Liver (tissue), 9 donors: Measurements from ENCODE around the gene PTPRD. TPM values are rescaled to one million over a fixed set of nuclear protein-coding genes. Genes with fewer than 3 reads are reported as not detected.

ENCODE experiments used
- DNase-seq: peaks from one replicate; pipeline ENCODE4 v3.0.0-alpha.2; 2017; ENCODE audit warnings: low spot score
- H3K27ac ChIP-seq, 2 donors: one replicate each; pipeline ENCODE4 v1.7.0; 2013; ENCODE audit warnings: inconsistent platforms in 2 of 2, low read length in 2 of 2, control low read depth in 1 of 2, low read depth in 1 of 2, mild to moderate bottlenecking in 1 of 2
- H3K27me3 ChIP-seq, 4 donors: one replicate each; pipeline versions ENCODE4 v1.6.1 to v1.7.0; 2013; ENCODE audit warnings: low read length in 3 of 4, inconsistent platforms in 1 of 4, mild to moderate bottlenecking in 1 of 4, moderate library complexity in 1 of 4; ENCODE audit not compliant: control insufficient read depth in 4 of 4, insufficient read depth in 4 of 4
- H3K36me3 ChIP-seq, 4 donors: one replicate each; pipeline versions ENCODE4 v1.6.1 to v1.7.0; 2013; ENCODE audit warnings: low read length in 3 of 4, mild to moderate bottlenecking in 3 of 4, low read depth in 1 of 4, moderate library complexity in 1 of 4; ENCODE audit not compliant: control insufficient read depth in 4 of 4, insufficient read depth in 3 of 4
- H3K4me1 ChIP-seq, 4 donors: one replicate each; pipeline versions ENCODE4 v1.6.1 to v1.7.0; 2013; ENCODE audit warnings: low read length in 3 of 4, mild to moderate bottlenecking in 3 of 4, moderate library complexity in 1 of 4; ENCODE audit not compliant: control insufficient read depth in 4 of 4, insufficient read depth in 4 of 4
- H3K4me3 ChIP-seq, 3 donors: one replicate each; pipeline versions ENCODE4 v1.6.1 to v1.7.0; 2013; ENCODE audit warnings: low read length in 3 of 3, control low read depth in 1 of 3, low read depth in 1 of 3, mild to moderate bottlenecking in 1 of 3
- H3K9ac ChIP-seq, 2 donors: one replicate each; pipeline ENCODE4 v1.7.0; 2013; ENCODE audit warnings: low read length in 2 of 2, mild to moderate bottlenecking in 2 of 2, moderate library complexity in 2 of 2, control low read depth in 1 of 2, low read depth in 1 of 2
- H3K9me3 ChIP-seq, 4 donors: one replicate each; pipeline versions ENCODE4 v1.6.1 to v1.7.0; 2013; ENCODE audit warnings: low read length in 3 of 4; ENCODE audit not compliant: control insufficient read depth in 4 of 4
- EGR1 ChIP-seq, 2 donors: IDR thresholded peaks; 2 replicates each; pipeline ENCODE4 v1.6.1; 2016 to 2018; ENCODE audit warnings: antibody characterized with exemption in 2 of 2, low read depth in 2 of 2
- FOXA1 ChIP-seq: IDR thresholded peaks from 2 replicates; pipeline ENCODE4 v1.6.1; 2016; ENCODE audit warnings: antibody characterized with exemption
- FOXA2 ChIP-seq: IDR thresholded peaks from 2 replicates; pipeline ENCODE4 v1.6.1; 2016; ENCODE audit warnings: antibody characterized with exemption
- GABPA ChIP-seq, 2 donors: IDR thresholded peaks in 1 of 2; conservative IDR thresholded peaks in 1 of 2; 2 replicates each; pipeline ENCODE4 v1.6.1; 2016; ENCODE audit warnings: antibody characterized with exemption in 2 of 2, mild to moderate bottlenecking in 1 of 2, moderate library complexity in 1 of 2
- HNF4A ChIP-seq, 2 donors: conservative IDR thresholded peaks; 2 replicates each; pipeline ENCODE4 v1.6.1; 2016; ENCODE audit warnings: antibody characterized with exemption in 2 of 2, mild to moderate bottlenecking in 2 of 2
- HNF4G ChIP-seq: IDR thresholded peaks from 2 replicates; pipeline ENCODE4 v1.6.1; 2016; ENCODE audit warnings: antibody characterized with exemption
- JUND ChIP-seq, 2 donors: IDR thresholded peaks; 2 replicates each; pipeline ENCODE4 v1.6.1; 2016; ENCODE audit warnings: antibody characterized with exemption in 2 of 2
- NR2F2 ChIP-seq: IDR thresholded peaks from 2 replicates; pipeline ENCODE4 v1.6.1; 2016; ENCODE audit warnings: antibody characterized with exemption
- RAD21 ChIP-seq, 2 donors: IDR thresholded peaks; 2 replicates each; pipeline ENCODE4 v1.6.1; 2016; ENCODE audit warnings: antibody characterized with exemption in 2 of 2, mild to moderate bottlenecking in 2 of 2
- RXRA ChIP-seq, 2 donors: IDR thresholded peaks; 2 replicates each; pipeline ENCODE4 v1.6.1; 2017 to 2018; ENCODE audit warnings: antibody characterized with exemption in 2 of 2, mild to moderate bottlenecking in 1 of 2
- SP1 ChIP-seq: IDR thresholded peaks from 2 replicates; pipeline ENCODE4 v1.6.1; 2018; ENCODE audit warnings: antibody characterized with exemption, mild to moderate bottlenecking
- TAF1 ChIP-seq: conservative IDR thresholded peaks from 2 replicates; pipeline ENCODE4 v1.6.1; 2016; ENCODE audit warnings: antibody characterized with exemption, mild to moderate bottlenecking
- YY1 ChIP-seq: IDR thresholded peaks from 2 replicates; pipeline ENCODE4 v1.6.1; 2016; ENCODE audit warnings: antibody characterized with exemption, mild to moderate bottlenecking
- WGBS: extraction: QIAGEN DNeasy Blood & Tissue Kit; methylation state at CpG from one replicate; pipeline ENCODE4 v1.1.7; 2013; 5-methylcytosine and 5-hydroxymethylcytosine counted together
- polyA plus RNA-seq, 2 donors: library from polyadenylated mRNA; stranded (reverse) in 1 of 2; unstranded in 1 of 2; fragments of 200-250 nt in 1 of 2; fragments of >200 nt in 1 of 2; fragmentation: Nextera tagmentation in 1 of 2; extraction: Ambion mirVana in 1 of 2; gene quantifications; one replicate each; pipeline versions ENCODE4 v1.2.1 to v1.2.3, GENCODE V29; 2013 to 2015
- total RNA-seq, 2 donors: library from RNA; depleted of rRNA; stranded (reverse); fragments of >200 nt; gene quantifications; one replicate each; pipeline ENCODE4 v1.2.3, GENCODE V29; 2014
- TF ChIP-seq, protein P1 (sequence below): IDR thresholded peaks from 2 replicates; pipeline ENCODE4 v1.6.1; 2016; ENCODE audit warnings: antibody characterized with exemption
- TF ChIP-seq, protein P2 (sequence below): fragments of 150-350 bp; IDR thresholded peaks from 2 replicates; pipeline ENCODE4 v1.5.1; 2017; ENCODE audit warnings: improper control_type of control experiment, low read depth, low read length; ENCODE audit not compliant: missing input control
- TF ChIP-seq, protein P3 (sequence below): IDR thresholded peaks from 2 replicates; pipeline ENCODE4 v1.6.1; 2016; ENCODE audit warnings: antibody characterized with exemption
- TF ChIP-seq, protein P4 (sequence below): IDR thresholded peaks from 2 replicates; pipeline ENCODE4 v1.6.1; 2016; ENCODE audit warnings: antibody characterized with exemption, mild to moderate bottlenecking
- TF ChIP-seq, protein P5 (sequence below): IDR thresholded peaks from 2 replicates; pipeline ENCODE4 v1.6.1; 2016; ENCODE audit warnings: antibody characterized with exemption
- donor health status: healthy.
- donor health status: healthy.
- donor health status: healthy.
- donor health status: healthy.
- donor health status: healthy.

PTPRD gene
- total and polyA plus RNA-seq, 4 donors: 0.78 to 34.2 (median 4.7) TPM

DNA sequence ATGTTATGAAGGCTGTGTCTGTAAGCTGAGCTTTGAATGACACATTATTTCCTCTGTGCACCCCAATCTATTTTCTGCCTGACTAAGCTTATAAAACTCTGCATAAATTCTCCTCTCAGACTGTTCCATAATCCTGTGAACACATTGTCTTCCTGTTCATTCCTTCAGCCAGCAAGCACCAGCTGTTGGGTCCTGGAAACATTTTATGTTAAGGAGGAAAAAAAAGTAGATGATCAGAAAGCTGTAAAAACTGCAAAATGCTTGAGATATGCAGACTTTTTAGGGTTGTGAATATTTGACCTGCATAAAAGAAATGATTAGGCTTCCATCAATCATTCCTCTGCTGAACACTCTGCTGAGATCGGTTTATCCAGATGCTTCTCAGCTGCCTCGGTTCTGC is 1567.2 kb downstream of the PTPRD start:
- TF ChIP-seq, protein P1, sequence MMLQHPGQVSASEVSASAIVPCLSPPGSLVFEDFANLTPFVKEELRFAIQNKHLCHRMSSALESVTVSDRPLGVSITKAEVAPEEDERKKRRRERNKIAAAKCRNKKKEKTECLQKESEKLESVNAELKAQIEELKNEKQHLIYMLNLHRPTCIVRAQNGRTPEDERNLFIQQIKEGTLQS: no peak
- TF ChIP-seq JUND (IDR thresholded peaks at IDR 0.05): no peak
- TF ChIP-seq, protein P2, sequence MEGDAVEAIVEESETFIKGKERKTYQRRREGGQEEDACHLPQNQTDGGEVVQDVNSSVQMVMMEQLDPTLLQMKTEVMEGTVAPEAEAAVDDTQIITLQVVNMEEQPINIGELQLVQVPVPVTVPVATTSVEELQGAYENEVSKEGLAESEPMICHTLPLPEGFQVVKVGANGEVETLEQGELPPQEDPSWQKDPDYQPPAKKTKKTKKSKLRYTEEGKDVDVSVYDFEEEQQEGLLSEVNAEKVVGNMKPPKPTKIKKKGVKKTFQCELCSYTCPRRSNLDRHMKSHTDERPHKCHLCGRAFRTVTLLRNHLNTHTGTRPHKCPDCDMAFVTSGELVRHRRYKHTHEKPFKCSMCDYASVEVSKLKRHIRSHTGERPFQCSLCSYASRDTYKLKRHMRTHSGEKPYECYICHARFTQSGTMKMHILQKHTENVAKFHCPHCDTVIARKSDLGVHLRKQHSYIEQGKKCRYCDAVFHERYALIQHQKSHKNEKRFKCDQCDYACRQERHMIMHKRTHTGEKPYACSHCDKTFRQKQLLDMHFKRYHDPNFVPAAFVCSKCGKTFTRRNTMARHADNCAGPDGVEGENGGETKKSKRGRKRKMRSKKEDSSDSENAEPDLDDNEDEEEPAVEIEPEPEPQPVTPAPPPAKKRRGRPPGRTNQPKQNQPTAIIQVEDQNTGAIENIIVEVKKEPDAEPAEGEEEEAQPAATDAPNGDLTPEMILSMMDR: no peak
- TF ChIP-seq FOXA2: no peak
- TF ChIP-seq, protein P3, sequence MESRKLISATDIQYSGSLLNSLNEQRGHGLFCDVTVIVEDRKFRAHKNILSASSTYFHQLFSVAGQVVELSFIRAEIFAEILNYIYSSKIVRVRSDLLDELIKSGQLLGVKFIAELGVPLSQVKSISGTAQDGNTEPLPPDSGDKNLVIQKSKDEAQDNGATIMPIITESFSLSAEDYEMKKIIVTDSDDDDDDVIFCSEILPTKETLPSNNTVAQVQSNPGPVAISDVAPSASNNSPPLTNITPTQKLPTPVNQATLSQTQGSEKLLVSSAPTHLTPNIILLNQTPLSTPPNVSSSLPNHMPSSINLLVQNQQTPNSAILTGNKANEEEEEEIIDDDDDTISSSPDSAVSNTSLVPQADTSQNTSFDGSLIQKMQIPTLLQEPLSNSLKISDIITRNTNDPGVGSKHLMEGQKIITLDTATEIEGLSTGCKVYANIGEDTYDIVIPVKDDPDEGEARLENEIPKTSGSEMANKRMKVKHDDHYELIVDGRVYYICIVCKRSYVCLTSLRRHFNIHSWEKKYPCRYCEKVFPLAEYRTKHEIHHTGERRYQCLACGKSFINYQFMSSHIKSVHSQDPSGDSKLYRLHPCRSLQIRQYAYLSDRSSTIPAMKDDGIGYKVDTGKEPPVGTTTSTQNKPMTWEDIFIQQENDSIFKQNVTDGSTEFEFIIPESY: no peak
- TF ChIP-seq SP1: no peak
- TF ChIP-seq NR2F2: no peak
- no peak for TF ChIP-seq YY1
- TF ChIP-seq RXRA (IDR thresholded peaks at IDR 0.05): no peak
- no peak for TF ChIP-seq TAF1
- WGBS: 76% methylated on average over 2 of the region's 2 CpGs
- DNase-seq: no peak
- Histone ChIP-seq H3K4me1 (peaks cover 0 to 4% (median under 1%) of the 10 kb centered on the region in 4 donors), H3K9me3 (no peaks in the 10 kb centered on the region), H3K9ac (no peak overlapping the region), H3K27ac (no peak overlapping the region), H3K27me3 (peaks cover 0 to 4% (median 0%) of the 10 kb centered on the region in 4 donors), H3K4me3 (no peak overlapping the region), H3K36me3 (no peaks in the 10 kb centered on the region)

DNA sequence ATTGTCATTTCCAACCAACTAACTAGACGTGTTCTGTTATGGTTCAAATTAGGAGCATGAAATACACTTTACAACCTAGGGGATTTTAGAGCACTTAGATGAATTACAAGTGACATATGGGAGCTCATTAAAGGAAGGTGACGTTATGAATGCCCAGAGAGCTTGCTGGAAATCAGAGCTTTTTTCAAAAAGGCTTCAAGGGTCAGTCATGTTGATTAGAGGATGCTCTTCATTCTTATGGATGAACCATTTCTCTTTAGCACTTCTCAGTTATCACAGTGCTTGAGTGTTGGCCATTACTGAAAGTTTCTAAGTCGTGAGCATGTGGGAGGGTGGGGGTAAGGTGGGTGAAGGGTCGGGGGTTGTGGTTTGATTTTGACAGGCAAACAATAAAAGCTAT is 1567.7 kb downstream of the PTPRD start:
- peaks cover 0 to 4% (median under 1%) of the 10 kb centered on the region in 4 donors for H3K4me1 ChIP-seq
- no peaks in the 10 kb centered on the region for H3K36me3 ChIP-seq
- TF ChIP-seq TAF1 (no peak), NR2F2 (no peak), HNF4A (conservative IDR thresholded peaks at IDR 0.05) (no peak), HNF4G (no peak), GABPA (IDR thresholded peaks at IDR 0.05 in 1 of 2, conservative IDR thresholded peaks at IDR 0.05 in 1 of 2) (no peak), JUND (IDR thresholded peaks at IDR 0.05) (no peak), RAD21 (IDR thresholded peaks at IDR 0.05) (no peak), YY1 (no peak), EGR1 (IDR thresholded peaks at IDR 0.05; ENCODE audit: low read depth in 2 of 2) (no peak), RXRA (IDR thresholded peaks at IDR 0.05) (no peak), SP1 (no peak), FOXA2 (no peak), FOXA1 (no peak)
- TF ChIP-seq, protein P4, sequence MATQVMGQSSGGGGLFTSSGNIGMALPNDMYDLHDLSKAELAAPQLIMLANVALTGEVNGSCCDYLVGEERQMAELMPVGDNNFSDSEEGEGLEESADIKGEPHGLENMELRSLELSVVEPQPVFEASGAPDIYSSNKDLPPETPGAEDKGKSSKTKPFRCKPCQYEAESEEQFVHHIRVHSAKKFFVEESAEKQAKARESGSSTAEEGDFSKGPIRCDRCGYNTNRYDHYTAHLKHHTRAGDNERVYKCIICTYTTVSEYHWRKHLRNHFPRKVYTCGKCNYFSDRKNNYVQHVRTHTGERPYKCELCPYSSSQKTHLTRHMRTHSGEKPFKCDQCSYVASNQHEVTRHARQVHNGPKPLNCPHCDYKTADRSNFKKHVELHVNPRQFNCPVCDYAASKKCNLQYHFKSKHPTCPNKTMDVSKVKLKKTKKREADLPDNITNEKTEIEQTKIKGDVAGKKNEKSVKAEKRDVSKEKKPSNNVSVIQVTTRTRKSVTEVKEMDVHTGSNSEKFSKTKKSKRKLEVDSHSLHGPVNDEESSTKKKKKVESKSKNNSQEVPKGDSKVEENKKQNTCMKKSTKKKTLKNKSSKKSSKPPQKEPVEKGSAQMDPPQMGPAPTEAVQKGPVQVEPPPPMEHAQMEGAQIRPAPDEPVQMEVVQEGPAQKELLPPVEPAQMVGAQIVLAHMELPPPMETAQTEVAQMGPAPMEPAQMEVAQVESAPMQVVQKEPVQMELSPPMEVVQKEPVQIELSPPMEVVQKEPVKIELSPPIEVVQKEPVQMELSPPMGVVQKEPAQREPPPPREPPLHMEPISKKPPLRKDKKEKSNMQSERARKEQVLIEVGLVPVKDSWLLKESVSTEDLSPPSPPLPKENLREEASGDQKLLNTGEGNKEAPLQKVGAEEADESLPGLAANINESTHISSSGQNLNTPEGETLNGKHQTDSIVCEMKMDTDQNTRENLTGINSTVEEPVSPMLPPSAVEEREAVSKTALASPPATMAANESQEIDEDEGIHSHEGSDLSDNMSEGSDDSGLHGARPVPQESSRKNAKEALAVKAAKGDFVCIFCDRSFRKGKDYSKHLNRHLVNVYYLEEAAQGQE: no peak
- TF ChIP-seq, protein P2: no peak
- TF ChIP-seq, protein P1: no peak
- TF ChIP-seq, protein P3: no peak
- TF ChIP-seq, protein P5, sequence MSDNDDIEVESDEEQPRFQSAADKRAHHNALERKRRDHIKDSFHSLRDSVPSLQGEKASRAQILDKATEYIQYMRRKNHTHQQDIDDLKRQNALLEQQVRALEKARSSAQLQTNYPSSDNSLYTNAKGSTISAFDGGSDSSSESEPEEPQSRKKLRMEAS: no peak
- WGBS: 64% methylated on average over 4 of the region's 4 CpGs
- H3K4me3 ChIP-seq: no peak overlapping the region
- H3K9ac ChIP-seq: no peak overlapping the region
- no peak for DNase-seq
- peaks cover 0 to 4% (median 0%) of the 10 kb centered on the region in 4 donors for H3K27me3 ChIP-seq
- no peaks in the 10 kb centered on the region for H3K9me3 ChIP-seq
- no peak overlapping the region for H3K27ac ChIP-seq
